HEK293 (cell line): ENCODE results near the gene ERAL1.

Experiments
- BCL11A ChIP-seq: fragments of 450-650 bp; formaldehyde crosslinking; IDR thresholded peaks from 2 replicates; pipeline ENCODE4 v1.5.1; 2016; ENCODE audit warnings: low read depth, missing biosample characterization, missing genetic modification characterization
- GLIS1 ChIP-seq: fragments of 450-650 bp; formaldehyde crosslinking; IDR thresholded peaks from 2 replicates; pipeline ENCODE4 v1.5.1; 2016; ENCODE audit warnings: missing biosample characterization, missing genetic modification characterization
- IKZF3 ChIP-seq: fragments of 450-650 bp; IDR thresholded peaks from 2 replicates; pipeline ENCODE4 v1.5.0; 2018; ENCODE audit warnings: missing biosample characterization, mild to moderate bottlenecking, missing genetic modification characterization, moderate library complexity
- MYNN ChIP-seq: fragments of 450-650 bp; formaldehyde crosslinking; IDR thresholded peaks from 2 replicates; pipeline ENCODE4 v1.5.1; 2016; ENCODE audit warnings: missing biosample characterization, missing genetic modification characterization, borderline replicate concordance
- PRDM1 ChIP-seq: fragments of 450-650 bp; formaldehyde crosslinking; IDR thresholded peaks from 2 replicates; pipeline ENCODE4; 2016; ENCODE audit warnings: missing biosample characterization, missing genetic modification characterization
- PRDM4 ChIP-seq: fragments of 450-650 bp; formaldehyde crosslinking; IDR thresholded peaks from 2 replicates; pipeline ENCODE4 v1.5.1; 2017; ENCODE audit warnings: missing biosample characterization, missing genetic modification characterization
- SALL2 ChIP-seq: fragments of 450-650 bp; formaldehyde crosslinking; IDR thresholded peaks from 2 replicates; pipeline ENCODE4 v1.5.0; 2017; ENCODE audit warnings: missing biosample characterization, mild to moderate bottlenecking, missing genetic modification characterization, borderline replicate concordance
- SP3 ChIP-seq: fragments of 450-650 bp; formaldehyde crosslinking; IDR thresholded peaks from 2 replicates; pipeline ENCODE4 v1.5.1; 2016; ENCODE audit warnings: missing biosample characterization, missing genetic modification characterization
- TRIM28 ChIP-seq: IDR thresholded peaks from 2 replicates; pipeline ENCODE4 v1.6.1; 2011; ENCODE audit warnings: low read length, control low read depth, borderline replicate concordance
- ZBTB1 ChIP-seq: fragments of 450-650 bp; formaldehyde crosslinking; IDR thresholded peaks from 2 replicates; pipeline ENCODE4 v1.5.1; 2016; ENCODE audit warnings: missing biosample characterization, missing genetic modification characterization
- ZBTB17 ChIP-seq: fragments of 450-650 bp; formaldehyde crosslinking; IDR thresholded peaks from 2 replicates; pipeline ENCODE4 v1.5.1; 2016; ENCODE audit warnings: missing biosample characterization, missing genetic modification characterization
- ZBTB21 ChIP-seq: fragments of 450-650 bp; formaldehyde crosslinking; IDR thresholded peaks from 2 replicates; pipeline ENCODE4 v1.5.1; 2017; ENCODE audit warnings: missing biosample characterization, missing genetic modification characterization
- ZBTB48 ChIP-seq: fragments of 450-650 bp; formaldehyde crosslinking; IDR thresholded peaks from 2 replicates; pipeline ENCODE4 v1.5.1; 2016; ENCODE audit warnings: missing biosample characterization, missing genetic modification characterization
- ZBTB8A ChIP-seq: fragments of 450-650 bp; formaldehyde crosslinking; IDR thresholded peaks from 2 replicates; pipeline ENCODE4 v1.5.1; 2016; ENCODE audit warnings: missing biosample characterization, missing genetic modification characterization
- ZNF174 ChIP-seq: fragments of 450-650 bp; formaldehyde crosslinking; IDR thresholded peaks from 2 replicates; pipeline ENCODE4 v1.5.0; 2017; ENCODE audit warnings: missing biosample characterization, mild to moderate bottlenecking, missing genetic modification characterization
- ZNF2 ChIP-seq: fragments of 450-650 bp; formaldehyde crosslinking; IDR thresholded peaks from 2 replicates; pipeline ENCODE4 v1.5.1; 2016; ENCODE audit warnings: missing biosample characterization, missing genetic modification characterization
- ZNF202 ChIP-seq: fragments of 450-650 bp; formaldehyde crosslinking; IDR thresholded peaks from 2 replicates; pipeline ENCODE4 v1.5.1; 2016; ENCODE audit warnings: missing biosample characterization, missing genetic modification characterization, borderline replicate concordance
- ZNF221 ChIP-seq: fragments of 450-650 bp; formaldehyde crosslinking; IDR thresholded peaks from 2 replicates; pipeline ENCODE4 v1.5.1; 2017; ENCODE audit warnings: missing biosample characterization, missing genetic modification characterization, borderline replicate concordance
- ZNF37A ChIP-seq: fragments of 450-650 bp; IDR thresholded peaks from 2 replicates; pipeline ENCODE4 v1.5.1; 2018; ENCODE audit warnings: missing biosample characterization, missing genetic modification characterization
- ZNF548 ChIP-seq: fragments of 450-650 bp; formaldehyde crosslinking; IDR thresholded peaks from 2 replicates; pipeline ENCODE4 v1.5.1; 2016; ENCODE audit warnings: missing biosample characterization, missing genetic modification characterization
- ZNF555 ChIP-seq: fragments of 450-650 bp; formaldehyde crosslinking; conservative IDR thresholded peaks from 2 replicates; pipeline ENCODE4 v1.5.1; 2017; ENCODE audit warnings: missing biosample characterization, mild to moderate bottlenecking, missing genetic modification characterization, inconsistent platforms
- ZNF571 ChIP-seq: fragments of 450-650 bp; formaldehyde crosslinking; IDR thresholded peaks from 2 replicates; pipeline ENCODE4 v1.5.0; 2017; ENCODE audit warnings: missing biosample characterization, missing genetic modification characterization
- ZNF658 ChIP-seq: fragments of 450-650 bp; formaldehyde crosslinking; IDR thresholded peaks from 2 replicates; pipeline ENCODE4; 2016; ENCODE audit warnings: missing biosample characterization, missing genetic modification characterization
- ZNF664 ChIP-seq: fragments of 450-650 bp; formaldehyde crosslinking; IDR thresholded peaks from 2 replicates; pipeline ENCODE4 v1.5.1; 2016; ENCODE audit warnings: missing biosample characterization, missing genetic modification characterization
- ZNF677 ChIP-seq: fragments of 450-650 bp; IDR thresholded peaks from 2 replicates; pipeline ENCODE4 v1.5.0; 2018; ENCODE audit warnings: missing biosample characterization, mild to moderate bottlenecking, missing genetic modification characterization, moderate library complexity
- ZNF777 ChIP-seq: fragments of 450-650 bp; formaldehyde crosslinking; IDR thresholded peaks from 2 replicates; pipeline ENCODE4 v1.5.1; 2017; ENCODE audit warnings: missing biosample characterization, missing genetic modification characterization, borderline replicate concordance
- ZNF785 ChIP-seq: fragments of 450-650 bp; formaldehyde crosslinking; IDR thresholded peaks from 2 replicates; pipeline ENCODE4 v1.5.1; 2016; ENCODE audit warnings: missing biosample characterization, missing genetic modification characterization
- ZNF843 ChIP-seq: fragments of 450-650 bp; formaldehyde crosslinking; IDR thresholded peaks from 2 replicates; pipeline ENCODE4 v1.5.1; 2016; ENCODE audit warnings: missing biosample characterization, missing genetic modification characterization
- ZXDB ChIP-seq: fragments of 450-650 bp; formaldehyde crosslinking; IDR thresholded peaks from 2 replicates; pipeline ENCODE4 v1.5.1; 2016; ENCODE audit warnings: missing biosample characterization, missing genetic modification characterization
- TF ChIP-seq, protein P1 (sequence below): fragments of 450-650 bp; formaldehyde crosslinking; IDR thresholded peaks from 2 replicates; pipeline ENCODE4 v1.5.1; 2016; ENCODE audit warnings: missing biosample characterization, missing genetic modification characterization
- TF ChIP-seq, protein P2 (sequence below): fragments of 450-650 bp; formaldehyde crosslinking; IDR thresholded peaks from 2 replicates; pipeline ENCODE4 v1.5.1; 2016; ENCODE audit warnings: missing biosample characterization, missing genetic modification characterization
- TF ChIP-seq, protein P3 (sequence below): fragments of 450-650 bp; formaldehyde crosslinking; optimal IDR thresholded peaks from 2 replicates; pipeline ENCODE3; 2016; ENCODE audit warnings: missing biosample characterization, mild to moderate bottlenecking, missing genetic modification characterization
- TF ChIP-seq, protein P4 (sequence below): fragments of 450-650 bp; formaldehyde crosslinking; IDR thresholded peaks from 2 replicates; pipeline ENCODE4 v1.5.1; 2017; ENCODE audit warnings: missing biosample characterization, missing genetic modification characterization

The ERAL1 gene

GRCh38 chr17:28901866-28902818, 47.3 kb downstream of the ERAL1 start (continued):
- TF ChIP-seq ZNF658 (tag by site-specific recombination), result no peak
- TF ChIP-seq ZNF548, result no peak
- no peak for TF ChIP-seq ZNF555 (tag by site-specific recombination)
- TF ChIP-seq ZNF777 (tag by site-specific recombination), result no peak
- no peak for TF ChIP-seq ZNF571 (tag by site-specific recombination)
- no peak for TF ChIP-seq ZNF843 (tag by site-specific recombination)
- TF ChIP-seq, protein P1, sequence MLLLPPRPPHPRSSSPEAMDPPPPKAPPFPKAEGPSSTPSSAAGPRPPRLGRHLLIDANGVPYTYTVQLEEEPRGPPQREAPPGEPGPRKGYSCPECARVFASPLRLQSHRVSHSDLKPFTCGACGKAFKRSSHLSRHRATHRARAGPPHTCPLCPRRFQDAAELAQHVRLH (tag by site-specific recombination), result 0 out of 2 replicates have a peak, but pooled peaks have one; percentile 41
- TF ChIP-seq IKZF3 (tag by site-specific recombination), result no peak
- peak; percentile 100 for TF ChIP-seq ZNF664
- 0 out of 2 replicates have a peak, but pooled peaks have one; percentile 29 for TF ChIP-seq TRIM28
- TF ChIP-seq ZBTB21, result 0 out of 2 replicates have a peak, but pooled peaks have one; percentile 12
- TF ChIP-seq ZNF37A (tag by site-specific recombination), result no peak
- TF ChIP-seq MYNN (tag by site-specific recombination), result no peak
- no peak for TF ChIP-seq ZNF202 (tag by site-specific recombination)
- no peak for TF ChIP-seq ZNF221 (tag by site-specific recombination)
- TF ChIP-seq PRDM1 (tag by site-specific recombination), result no peak
- no peak for TF ChIP-seq PRDM4
- TF ChIP-seq ZBTB1 (tag by site-specific recombination), result no peak
- TF ChIP-seq BCL11A (tag by site-specific recombination), result peak; percentile 68
- TF ChIP-seq, protein P2, sequence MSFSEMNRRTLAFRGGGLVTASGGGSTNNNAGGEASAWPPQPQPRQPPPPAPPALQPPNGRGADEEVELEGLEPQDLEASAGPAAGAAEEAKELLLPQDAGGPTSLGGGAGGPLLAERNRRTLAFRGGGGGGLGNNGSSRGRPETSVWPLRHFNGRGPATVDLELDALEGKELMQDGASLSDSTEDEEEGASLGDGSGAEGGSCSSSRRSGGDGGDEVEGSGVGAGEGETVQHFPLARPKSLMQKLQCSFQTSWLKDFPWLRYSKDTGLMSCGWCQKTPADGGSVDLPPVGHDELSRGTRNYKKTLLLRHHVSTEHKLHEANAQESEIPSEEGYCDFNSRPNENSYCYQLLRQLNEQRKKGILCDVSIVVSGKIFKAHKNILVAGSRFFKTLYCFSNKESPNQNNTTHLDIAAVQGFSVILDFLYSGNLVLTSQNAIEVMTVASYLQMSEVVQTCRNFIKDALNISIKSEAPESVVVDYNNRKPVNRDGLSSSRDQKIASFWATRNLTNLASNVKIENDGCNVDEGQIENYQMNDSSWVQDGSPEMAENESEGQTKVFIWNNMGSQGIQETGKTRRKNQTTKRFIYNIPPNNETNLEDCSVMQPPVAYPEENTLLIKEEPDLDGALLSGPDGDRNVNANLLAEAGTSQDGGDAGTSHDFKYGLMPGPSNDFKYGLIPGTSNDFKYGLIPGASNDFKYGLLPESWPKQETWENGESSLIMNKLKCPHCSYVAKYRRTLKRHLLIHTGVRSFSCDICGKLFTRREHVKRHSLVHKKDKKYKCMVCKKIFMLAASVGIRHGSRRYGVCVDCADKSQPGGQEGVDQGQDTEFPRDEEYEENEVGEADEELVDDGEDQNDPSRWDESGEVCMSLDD (tag by site-specific recombination), result 0 out of 2 replicates have a peak, but pooled peaks have one; percentile 26
- TF ChIP-seq ZNF2, result peak; percentile 59; the same call in 1 of the 2 replicates
- TF ChIP-seq GLIS1 (tag by site-specific recombination), result no peak
- no peak for TF ChIP-seq ZNF677
- TF ChIP-seq, protein P3, sequence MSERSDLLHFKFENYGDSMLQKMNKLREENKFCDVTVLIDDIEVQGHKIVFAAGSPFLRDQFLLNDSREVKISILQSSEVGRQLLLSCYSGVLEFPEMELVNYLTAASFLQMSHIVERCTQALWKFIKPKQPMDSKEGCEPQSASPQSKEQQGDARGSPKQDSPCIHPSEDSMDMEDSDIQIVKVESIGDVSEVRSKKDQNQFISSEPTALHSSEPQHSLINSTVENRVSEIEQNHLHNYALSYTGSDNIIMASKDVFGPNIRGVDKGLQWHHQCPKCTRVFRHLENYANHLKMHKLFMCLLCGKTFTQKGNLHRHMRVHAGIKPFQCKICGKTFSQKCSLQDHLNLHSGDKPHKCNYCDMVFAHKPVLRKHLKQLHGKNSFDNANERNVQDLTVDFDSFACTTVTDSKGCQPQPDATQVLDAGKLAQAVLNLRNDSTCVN (tag by site-specific recombination), result peak; percentile 91
- no peak for TF ChIP-seq ZNF785 (tag by site-specific recombination)
- TF ChIP-seq ZXDB, result no peak; the same call in 1 of the 2 replicates
- TF ChIP-seq SALL2 (tag by site-specific recombination), result no peak
- TF ChIP-seq ZNF174 (tag by site-specific recombination), result no peak
- TF ChIP-seq ZBTB17 (tag by site-specific recombination), result 0 out of 2 replicates have a peak, but pooled peaks have one; percentile 45
- TF ChIP-seq, protein P4, sequence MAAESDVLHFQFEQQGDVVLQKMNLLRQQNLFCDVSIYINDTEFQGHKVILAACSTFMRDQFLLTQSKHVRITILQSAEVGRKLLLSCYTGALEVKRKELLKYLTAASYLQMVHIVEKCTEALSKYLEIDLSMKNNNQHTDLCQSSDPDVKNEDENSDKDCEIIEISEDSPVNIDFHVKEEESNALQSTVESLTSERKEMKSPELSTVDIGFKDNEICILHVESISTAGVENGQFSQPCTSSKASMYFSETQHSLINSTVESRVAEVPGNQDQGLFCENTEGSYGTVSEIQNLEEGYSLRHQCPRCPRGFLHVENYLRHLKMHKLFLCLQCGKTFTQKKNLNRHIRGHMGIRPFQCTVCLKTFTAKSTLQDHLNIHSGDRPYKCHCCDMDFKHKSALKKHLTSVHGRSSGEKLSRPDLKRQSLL (tag by site-specific recombination), result peak; percentile 88
- peak; percentile 4; the same call in 1 of the 2 replicates for TF ChIP-seq ZBTB8A (tag by site-specific recombination)
- peak; percentile 10; the same call in 1 of the 2 replicates for TF ChIP-seq SP3 (tag by site-specific recombination)
- no peak for TF ChIP-seq ZBTB48
